ENCODE measurements around the gene DDX54. TPM values are rescaled to one million over a fixed set of nuclear protein-coding genes. Genes with fewer than 3 reads are reported as not detected.

The DDX54 gene
- total and polyA plus RNA-seq, 2 donors = 10.3 to 54.4 TPM

DNA sequence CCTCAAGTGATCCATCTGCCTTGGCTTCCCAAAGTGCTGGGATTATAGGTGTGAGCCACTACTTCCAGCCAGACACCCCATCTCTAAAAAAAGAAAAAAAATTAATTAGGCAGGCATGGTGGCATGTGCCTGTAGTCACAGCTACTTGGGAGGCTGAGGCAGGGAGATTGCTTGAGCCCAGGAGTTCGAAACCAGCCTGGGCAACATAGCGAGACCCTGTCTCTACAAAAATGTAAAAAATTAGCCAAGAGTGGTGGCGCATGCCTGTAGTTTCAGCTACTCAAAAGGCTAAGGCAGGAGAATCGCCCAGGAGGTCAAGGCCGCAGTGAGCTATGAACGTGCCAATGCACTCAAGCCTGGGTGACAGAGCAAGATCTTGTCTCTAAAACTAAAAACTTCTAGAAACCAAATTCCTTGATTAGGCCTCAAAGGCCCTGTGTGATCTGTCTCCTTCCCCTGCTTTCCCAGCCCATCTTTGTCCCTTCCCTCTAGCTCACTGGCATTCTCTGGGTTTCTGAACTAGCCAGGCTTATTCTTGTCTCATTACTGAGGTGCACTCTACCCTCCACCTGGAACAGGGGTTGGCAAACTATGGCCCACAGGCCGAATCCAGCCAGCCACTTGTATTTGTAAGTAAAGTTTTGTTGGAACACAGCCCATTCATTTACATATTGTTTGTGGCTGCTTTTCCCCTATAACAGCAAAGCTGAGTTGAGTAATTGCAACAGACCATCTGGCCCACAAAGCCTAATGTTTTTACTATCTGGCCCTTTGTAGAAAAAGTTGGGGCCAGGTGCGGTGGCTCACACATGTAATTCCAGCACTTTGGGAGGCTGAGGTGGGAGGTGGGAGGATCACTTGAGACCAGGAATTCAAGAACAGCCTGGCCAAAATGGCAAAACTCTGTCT lies 18.8 kb upstream of the DDX54 start:
- H3K4me3 ChIP-seq (ENCODE audit: low read depth, low read length) = no peak overlapping the region
- DNase-seq (ENCODE audit: extremely low spot score) = no peak
- WGBS = 93% methylated on average over 8 of the region's 8 CpGs
- no peak overlapping the region for H3K27ac ChIP-seq (ENCODE audit: low read depth)
- H3K4me1 ChIP-seq (ENCODE audit: insufficient read depth) = no peaks in the 10 kb centered on the region
- no peaks in the 10 kb centered on the region for H3K36me3 ChIP-seq (ENCODE audit: insufficient read depth)

DNA sequence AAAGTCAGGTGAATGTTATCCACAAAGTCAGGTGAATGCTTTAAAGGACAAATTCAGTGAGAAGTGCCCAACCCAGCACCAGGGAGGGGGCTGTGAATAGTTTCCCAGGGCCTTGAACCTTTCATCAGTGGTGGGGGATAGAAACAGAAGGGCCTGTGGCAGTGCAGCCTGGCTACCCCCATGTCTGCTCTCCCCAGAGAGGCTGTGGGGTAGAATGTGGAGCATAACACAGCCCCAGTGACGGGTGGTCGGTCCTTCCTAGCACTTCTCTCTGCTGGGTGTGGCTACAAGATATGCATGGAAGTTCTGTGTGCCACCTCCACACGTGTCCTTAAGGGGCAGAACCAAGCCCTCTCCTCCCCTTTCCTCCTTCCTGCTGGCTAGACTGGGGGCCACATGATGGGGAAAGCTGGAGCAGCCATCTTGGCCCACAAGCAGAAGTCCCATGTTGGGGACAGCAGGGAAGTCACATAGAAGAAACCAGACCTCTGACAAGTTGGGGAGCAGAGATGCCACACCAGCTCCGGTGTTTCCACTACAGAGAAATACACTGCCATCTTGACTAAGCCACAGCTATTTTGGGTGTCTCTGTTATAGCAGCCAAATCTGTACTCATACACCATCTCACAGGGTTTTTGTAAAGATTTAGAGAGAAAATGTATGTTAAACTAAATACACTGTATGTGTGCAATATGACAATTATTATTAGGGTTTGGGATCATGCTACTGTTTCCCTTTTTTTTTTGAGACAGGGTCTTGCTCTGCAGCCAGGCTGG lies 17.2 kb upstream of the DDX54 start:
- no peaks in the 10 kb centered on the region for H3K4me1 ChIP-seq (ENCODE audit: insufficient read depth)
- H3K27ac ChIP-seq (ENCODE audit: low read depth) = no peak overlapping the region
- no peak overlapping the region for H3K4me3 ChIP-seq (ENCODE audit: low read depth, low read length)
- 84% methylated on average over 4 of the region's 4 CpGs for whole genome bisulfite sequencing
- no peak for DNase-seq (ENCODE audit: extremely low spot score)
- H3K36me3 ChIP-seq (ENCODE audit: insufficient read depth) = no peaks in the 10 kb centered on the region

DNA sequence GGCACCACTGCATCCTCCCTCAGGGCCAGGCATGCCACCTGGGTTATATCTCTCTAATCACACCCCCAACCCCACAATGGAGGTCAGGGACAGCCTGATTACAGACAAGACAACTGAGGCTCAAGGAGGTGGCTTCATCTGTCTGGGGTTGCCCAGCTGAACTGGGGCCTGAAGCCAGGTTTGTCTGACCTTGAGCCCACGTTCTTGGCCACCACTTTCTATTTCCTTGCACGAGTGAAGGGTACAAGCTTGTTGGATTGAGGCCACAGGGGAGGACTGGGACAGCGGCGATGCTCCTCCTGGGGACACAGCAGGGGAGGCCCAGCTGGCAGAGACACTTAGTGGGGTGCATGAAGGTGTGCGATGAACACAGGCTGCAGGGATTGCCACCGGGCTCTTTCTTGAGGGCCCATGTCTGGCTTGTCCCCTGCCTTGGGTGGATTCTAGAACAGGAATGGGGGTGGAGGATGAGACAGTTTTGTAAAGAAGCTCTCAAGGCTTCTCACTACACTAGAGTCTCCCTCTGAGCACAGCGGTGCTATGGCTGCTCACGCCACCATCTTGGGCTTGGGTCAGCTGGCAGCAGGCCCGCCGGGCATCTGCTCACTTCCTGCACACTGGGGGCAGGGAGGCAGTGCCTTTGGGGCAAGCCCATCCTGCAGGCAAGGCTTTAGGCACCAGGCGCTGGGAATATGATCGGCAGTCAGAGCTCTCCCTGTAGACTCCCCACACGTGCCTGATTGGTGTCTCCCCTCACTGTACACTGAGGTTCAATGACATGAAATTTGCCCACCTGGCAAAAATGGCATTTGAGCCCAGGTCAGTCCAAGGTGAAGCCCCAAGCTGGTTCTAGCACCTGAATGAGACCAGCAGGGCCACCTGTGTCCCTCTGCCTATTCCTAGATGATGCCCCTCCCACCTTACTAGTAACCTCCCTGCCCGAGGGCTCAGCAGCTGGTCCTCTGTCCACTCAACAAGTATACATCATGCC lies 16.2 kb upstream of the DDX54 start:
- 88% methylated on average over 14 of the region's 14 CpGs for WGBS
- Histone ChIP-seq H3K36me3 (ENCODE audit: insufficient read depth) (no peaks in the 10 kb centered on the region), H3K27ac (ENCODE audit: low read depth) (no peak overlapping the region), H3K4me1 (ENCODE audit: insufficient read depth) (no peaks in the 10 kb centered on the region), H3K4me3 (ENCODE audit: low read depth, low read length) (no peak overlapping the region)
- DNase-seq (ENCODE audit: extremely low spot score) = no peak

DNA sequence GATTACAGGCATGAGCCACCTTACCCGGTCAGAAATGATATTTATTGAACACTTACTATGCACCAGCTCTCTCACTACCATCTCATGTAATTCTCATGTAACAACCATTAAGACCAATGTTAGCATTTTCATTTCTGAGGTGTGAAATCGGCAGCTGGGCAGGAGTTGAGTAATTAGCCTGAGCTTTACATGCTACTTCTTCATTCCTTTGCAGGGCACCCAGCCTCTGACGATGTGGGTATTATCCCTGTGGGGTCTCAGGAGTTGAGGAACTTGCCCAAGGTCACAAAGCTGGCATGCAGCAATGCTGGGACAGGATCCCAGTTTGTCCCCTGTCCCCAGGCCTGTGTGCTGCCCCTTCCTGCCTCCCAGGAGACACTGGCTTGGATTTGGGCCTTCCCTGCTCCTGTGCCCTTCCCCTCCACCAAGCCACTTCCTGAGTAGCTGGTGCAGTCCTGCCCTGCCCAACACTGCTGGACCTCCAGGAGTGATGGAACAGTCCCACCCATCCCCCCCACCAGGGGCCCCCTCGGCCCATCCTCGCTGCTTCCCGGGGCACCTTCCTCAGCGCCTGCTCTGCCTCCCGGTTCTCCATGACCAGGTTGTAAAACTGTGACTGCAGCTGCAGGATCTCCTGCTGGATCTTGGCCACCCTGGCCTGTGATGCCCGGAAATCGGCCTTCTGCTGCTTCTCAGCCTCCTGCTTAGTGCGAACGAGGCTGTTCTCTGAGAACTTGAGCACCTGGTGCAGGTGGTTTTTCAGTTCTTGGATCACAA lies 14.9 kb upstream of the DDX54 start:
- DNase-seq (ENCODE audit: extremely low spot score) = no peak
- Histone ChIP-seq H3K27ac (ENCODE audit: low read depth) (no peak overlapping the region), H3K4me1 (ENCODE audit: insufficient read depth) (no peaks in the 10 kb centered on the region), H3K4me3 (ENCODE audit: low read depth, low read length) (no peak overlapping the region), H3K36me3 (ENCODE audit: insufficient read depth) (no peaks in the 10 kb centered on the region)
- 78% methylated on average over 12 of the region's 12 CpGs for WGBS

DNA sequence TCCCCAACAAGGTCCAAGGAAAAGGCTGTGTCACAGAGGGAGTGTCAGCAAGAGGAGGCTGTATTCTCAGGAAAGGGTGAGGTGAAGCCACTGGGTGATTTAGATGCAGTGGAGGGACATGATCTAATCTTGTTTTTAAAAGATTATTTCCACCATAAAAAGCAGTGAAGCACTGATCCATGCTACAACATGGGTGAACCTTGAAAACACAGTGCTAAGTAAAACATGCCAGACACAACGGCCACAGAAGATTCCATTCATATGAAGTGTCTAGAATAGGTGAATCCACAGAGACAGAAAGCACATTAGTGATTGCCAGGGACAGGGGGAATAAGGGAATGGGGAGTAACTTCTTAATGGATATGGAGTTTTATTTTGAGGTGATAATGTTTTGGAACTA lies 13.0 kb upstream of the DDX54 start:
- Histone ChIP-seq H3K27ac (ENCODE audit: low read depth) (no peak overlapping the region), H3K4me1 (ENCODE audit: insufficient read depth) (no peaks in the 10 kb centered on the region), H3K36me3 (ENCODE audit: insufficient read depth) (no peaks in the 10 kb centered on the region), H3K4me3 (ENCODE audit: low read depth, low read length) (no peak overlapping the region)
- WGBS = 70% methylated on average over 1 of the region's 1 CpG
- no peak for DNase-seq (ENCODE audit: extremely low spot score)

DNA sequence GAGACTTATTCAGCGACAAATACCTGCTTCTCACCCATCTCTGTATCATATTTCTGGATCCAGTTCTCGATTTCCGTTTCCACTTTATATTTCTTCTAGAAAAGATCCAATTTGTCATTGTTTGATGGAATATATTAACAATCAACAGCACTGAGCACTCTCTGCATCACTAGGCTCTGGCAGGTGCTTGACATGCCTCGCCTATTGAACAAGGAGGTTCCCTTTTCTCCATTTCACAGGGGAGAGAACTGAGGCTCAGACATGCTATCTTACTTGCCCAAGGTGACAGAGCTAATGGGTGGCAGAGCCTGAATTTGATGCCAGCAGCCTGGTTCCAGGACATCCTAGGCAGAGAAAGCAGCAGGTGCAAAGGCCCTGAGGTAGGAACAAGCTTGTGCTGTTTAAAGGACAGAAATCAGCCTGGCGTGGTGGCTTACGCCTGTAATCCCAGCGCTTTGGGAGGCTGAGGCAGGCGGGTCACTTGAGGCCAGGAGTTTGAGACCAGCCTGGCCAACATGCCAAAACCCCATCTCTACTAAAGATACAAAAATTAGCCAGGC lies 12.3 kb upstream of the DDX54 start:
- 93% methylated on average over 8 of the region's 8 CpGs for WGBS
- no peak for DNase-seq (ENCODE audit: extremely low spot score)
- Histone ChIP-seq H3K36me3 (ENCODE audit: insufficient read depth) (no peaks in the 10 kb centered on the region), H3K27ac (ENCODE audit: low read depth) (no peak overlapping the region), H3K4me3 (ENCODE audit: low read depth, low read length) (no peak overlapping the region), H3K4me1 (ENCODE audit: insufficient read depth) (no peaks in the 10 kb centered on the region)

DNA sequence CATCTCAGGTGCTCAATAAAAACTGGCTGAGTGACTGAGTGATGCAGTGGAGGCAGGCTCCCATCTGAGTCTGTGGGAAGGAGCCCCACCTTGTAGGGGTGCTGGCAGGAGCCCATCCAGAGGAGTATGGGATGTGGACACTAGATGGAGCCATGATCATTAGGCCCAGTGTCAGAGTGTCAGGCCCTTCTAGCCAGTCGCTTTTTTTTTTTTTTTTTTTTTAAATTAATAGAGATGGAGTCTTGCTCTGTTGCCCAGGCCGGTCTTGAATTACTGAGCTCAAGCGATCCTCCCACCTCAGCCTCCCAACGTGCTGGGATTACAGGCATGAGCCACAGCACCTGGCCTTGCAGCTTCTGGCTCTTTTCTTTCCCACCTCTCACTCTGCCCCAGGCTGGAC lies 11.7 kb upstream of the DDX54 start:
- WGBS = 19% methylated on average over 4 of the region's 4 CpGs
- Histone ChIP-seq H3K27ac (ENCODE audit: low read depth) (no peak overlapping the region), H3K4me1 (ENCODE audit: insufficient read depth) (no peaks in the 10 kb centered on the region), H3K4me3 (ENCODE audit: low read depth, low read length) (no peak overlapping the region), H3K36me3 (ENCODE audit: insufficient read depth) (no peaks in the 10 kb centered on the region)
- DNase-seq (ENCODE audit: extremely low spot score) = no peak

DNA sequence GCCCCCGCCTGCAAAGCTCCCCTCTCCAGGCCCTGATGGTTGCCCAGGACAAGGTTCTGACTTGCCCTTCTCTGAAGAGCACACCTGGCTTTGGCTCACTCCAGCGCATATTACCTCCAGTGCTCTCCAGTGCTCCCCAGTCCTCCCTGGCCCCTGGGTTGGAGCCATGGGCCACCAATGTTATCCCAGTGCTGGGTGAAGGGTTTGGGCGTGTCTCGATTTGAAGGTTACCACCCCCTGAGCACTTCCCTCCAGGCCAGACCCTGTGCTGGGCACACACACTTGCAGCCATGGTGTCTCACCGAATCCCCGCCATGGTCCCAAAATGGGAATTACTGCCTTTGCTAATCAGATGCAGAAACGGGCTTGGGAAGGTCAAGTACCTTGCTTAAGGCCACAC lies 11.3 kb upstream of the DDX54 start:
- 78% methylated on average over 7 of the region's 7 CpGs for WGBS
- no peak overlapping the region for H3K4me3 ChIP-seq (ENCODE audit: low read depth, low read length)
- DNase-seq (ENCODE audit: extremely low spot score) = no peak
- no peak overlapping the region for H3K27ac ChIP-seq (ENCODE audit: low read depth)
- H3K36me3 ChIP-seq (ENCODE audit: insufficient read depth) = no peaks in the 10 kb centered on the region
- no peaks in the 10 kb centered on the region for H3K4me1 ChIP-seq (ENCODE audit: insufficient read depth)

DNA sequence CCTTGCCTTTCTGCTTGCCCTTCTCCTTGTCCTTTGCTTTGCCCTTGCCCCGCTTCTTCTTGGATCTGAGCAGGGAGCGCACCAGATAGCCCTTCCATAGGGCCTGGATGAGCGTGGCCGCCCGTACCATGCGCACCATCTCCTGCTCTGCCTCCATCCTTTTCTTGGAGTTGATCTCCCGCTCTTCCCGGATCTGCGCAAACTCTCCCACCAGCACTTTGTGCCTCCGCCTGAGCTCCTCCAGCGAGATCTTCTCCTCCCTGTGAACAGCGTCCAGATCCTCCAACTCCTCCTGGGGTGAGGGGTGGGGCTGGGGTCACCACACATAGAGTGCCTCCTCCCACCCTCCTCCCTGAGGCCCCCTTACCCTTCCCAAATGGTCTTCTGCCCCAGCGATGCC lies 10.3 kb upstream of the DDX54 start:
- WGBS = 94% methylated on average over 13 of the region's 13 CpGs
- DNase-seq (ENCODE audit: extremely low spot score) = no peak
- H3K4me3 ChIP-seq (ENCODE audit: low read depth, low read length) = no peak overlapping the region
- H3K27ac ChIP-seq (ENCODE audit: low read depth) = no peak overlapping the region
- H3K36me3 ChIP-seq (ENCODE audit: insufficient read depth) = no peaks in the 10 kb centered on the region
- no peaks in the 10 kb centered on the region for H3K4me1 ChIP-seq (ENCODE audit: insufficient read depth)

DNA sequence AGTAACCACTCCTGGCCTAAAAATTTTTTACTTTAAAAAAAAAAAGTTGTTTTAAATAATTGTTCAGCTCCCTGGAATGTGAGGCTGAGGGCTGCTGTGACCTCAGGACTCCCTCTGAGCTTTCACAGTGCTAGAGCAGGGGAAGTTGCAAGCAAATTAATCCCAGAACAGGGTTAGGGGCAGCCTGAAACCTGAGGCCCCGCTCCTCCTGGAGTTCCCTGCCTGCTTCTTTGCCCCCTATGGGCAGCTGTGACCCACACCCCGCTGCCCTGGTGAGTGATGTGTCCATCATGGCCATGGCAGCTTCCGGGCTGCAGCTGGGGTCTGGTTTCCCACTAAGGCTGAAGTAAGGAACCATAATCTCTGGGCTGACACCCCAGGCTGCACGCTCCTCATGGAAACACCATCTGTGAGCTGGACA lies 9.7 kb upstream of the DDX54 start:
- H3K4me1 ChIP-seq (ENCODE audit: insufficient read depth) = no peaks in the 10 kb centered on the region
- 76% methylated on average over 4 of the region's 4 CpGs for WGBS
- no peak overlapping the region for H3K27ac ChIP-seq (ENCODE audit: low read depth)

DNA sequence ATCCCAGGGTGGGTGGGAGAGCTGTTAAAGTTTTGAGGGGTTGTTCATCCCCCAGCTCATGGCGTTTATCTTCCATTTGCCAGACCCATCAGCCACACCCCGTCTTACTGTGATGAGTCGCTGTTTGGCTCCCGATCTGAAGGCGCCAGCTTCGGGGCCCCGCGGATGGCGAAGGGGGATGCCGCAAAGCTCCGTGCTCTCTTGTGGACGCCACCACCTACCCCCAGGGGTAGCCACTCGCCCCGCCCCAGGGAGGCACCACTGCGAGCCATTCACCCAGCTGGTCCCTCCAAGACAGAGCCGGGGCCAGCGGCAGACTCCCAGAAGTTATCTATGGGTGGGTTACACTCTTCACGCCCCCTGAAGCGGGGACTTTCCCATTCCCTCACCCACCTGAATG lies 5.9 kb upstream of the DDX54 start:
- Histone ChIP-seq H3K27ac (ENCODE audit: low read depth) (no peak overlapping the region), H3K36me3 (ENCODE audit: insufficient read depth) (no peaks in the 10 kb centered on the region), H3K4me1 (ENCODE audit: insufficient read depth) (no peaks in the 10 kb centered on the region), H3K4me3 (ENCODE audit: low read depth, low read length) (no peak overlapping the region)
- DNase-seq (ENCODE audit: extremely low spot score) = no peak
- WGBS = 93% methylated on average over 19 of the region's 19 CpGs

More for the DNA sequence above, 9.7 kb upstream of the DDX54 start:
- no peaks in the 10 kb centered on the region for H3K36me3 ChIP-seq (ENCODE audit: insufficient read depth)
- no peak for DNase-seq (ENCODE audit: extremely low spot score)
- H3K4me3 ChIP-seq (ENCODE audit: low read depth, low read length) = no peak overlapping the region

DNA sequence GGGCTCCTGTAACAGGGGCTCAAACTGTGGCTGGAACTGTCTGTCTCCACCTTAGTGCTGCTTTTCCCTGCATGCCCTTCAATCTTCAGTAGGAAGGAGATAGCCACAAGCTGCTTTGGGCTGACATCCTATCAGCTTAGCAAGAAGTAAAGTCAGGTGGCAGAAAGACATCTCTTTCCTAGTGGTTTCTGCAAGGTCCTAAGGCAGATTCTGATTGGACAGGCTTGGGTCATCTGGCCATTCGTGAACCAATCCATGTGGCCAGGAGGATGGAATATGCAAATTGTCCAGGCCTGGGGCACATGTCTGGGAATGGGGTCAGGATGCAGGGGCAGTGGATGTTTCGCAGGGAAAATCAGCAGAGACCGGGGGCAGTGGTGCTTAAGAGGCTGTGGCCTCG lies 5.5 kb upstream of the DDX54 start:
- 85% methylated on average over 4 of the region's 4 CpGs for WGBS
- Histone ChIP-seq H3K4me1 (ENCODE audit: insufficient read depth) (no peaks in the 10 kb centered on the region), H3K27ac (ENCODE audit: low read depth) (no peak overlapping the region), H3K36me3 (ENCODE audit: insufficient read depth) (no peaks in the 10 kb centered on the region), H3K4me3 (ENCODE audit: low read depth, low read length) (no peak overlapping the region)
- no peak for DNase-seq (ENCODE audit: extremely low spot score)

Data from urinary bladder (tissue), 4 donors.